Retinal pigment epithelial cell (primary cell): ENCODE data around the gene SLC25A17.

Experiments used
- DNase-seq: peaks from one replicate; pipeline ENCODE4 v3.0.0-alpha.2; 2010; ENCODE audit warnings: low read depth
- H3K4me3 ChIP-seq: 2 replicates; pipeline ENCODE4 v1.5.1; 2011; ENCODE audit warnings: mild to moderate bottlenecking, low read length, control low read depth, moderate library complexity
- TF ChIP-seq, protein P1 (sequence below): conservative IDR thresholded peaks from 2 replicates; pipeline ENCODE4 v1.5.1; 2011; ENCODE audit warnings: low read depth, low read length, control low read depth, inconsistent platforms

Gene SLC25A17

DNA sequence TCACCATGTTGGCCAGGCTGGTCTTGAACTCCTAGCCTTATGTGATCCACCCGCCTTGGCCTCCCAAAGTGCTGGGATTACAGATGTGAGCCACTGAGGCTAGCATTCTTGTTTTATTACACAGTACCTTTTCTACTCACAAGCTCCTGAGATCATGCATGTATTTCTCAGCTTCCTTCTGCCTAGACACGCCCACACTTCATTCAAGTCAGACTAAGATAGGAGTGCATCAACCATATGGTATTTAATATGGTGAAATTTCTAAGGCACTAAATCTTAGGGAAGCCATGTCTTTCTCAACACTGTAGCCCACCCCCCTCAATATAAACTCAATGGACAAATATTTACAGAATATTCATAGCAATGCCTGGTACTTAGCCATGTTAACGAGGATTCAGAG lies 62.1 kb downstream of the SLC25A17 start:
- H3K4me3 ChIP-seq, result no peak overlapping the region
- no peak for DNase-seq
- TF ChIP-seq, protein P1, sequence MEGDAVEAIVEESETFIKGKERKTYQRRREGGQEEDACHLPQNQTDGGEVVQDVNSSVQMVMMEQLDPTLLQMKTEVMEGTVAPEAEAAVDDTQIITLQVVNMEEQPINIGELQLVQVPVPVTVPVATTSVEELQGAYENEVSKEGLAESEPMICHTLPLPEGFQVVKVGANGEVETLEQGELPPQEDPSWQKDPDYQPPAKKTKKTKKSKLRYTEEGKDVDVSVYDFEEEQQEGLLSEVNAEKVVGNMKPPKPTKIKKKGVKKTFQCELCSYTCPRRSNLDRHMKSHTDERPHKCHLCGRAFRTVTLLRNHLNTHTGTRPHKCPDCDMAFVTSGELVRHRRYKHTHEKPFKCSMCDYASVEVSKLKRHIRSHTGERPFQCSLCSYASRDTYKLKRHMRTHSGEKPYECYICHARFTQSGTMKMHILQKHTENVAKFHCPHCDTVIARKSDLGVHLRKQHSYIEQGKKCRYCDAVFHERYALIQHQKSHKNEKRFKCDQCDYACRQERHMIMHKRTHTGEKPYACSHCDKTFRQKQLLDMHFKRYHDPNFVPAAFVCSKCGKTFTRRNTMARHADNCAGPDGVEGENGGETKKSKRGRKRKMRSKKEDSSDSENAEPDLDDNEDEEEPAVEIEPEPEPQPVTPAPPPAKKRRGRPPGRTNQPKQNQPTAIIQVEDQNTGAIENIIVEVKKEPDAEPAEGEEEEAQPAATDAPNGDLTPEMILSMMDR, result no peak

DNA sequence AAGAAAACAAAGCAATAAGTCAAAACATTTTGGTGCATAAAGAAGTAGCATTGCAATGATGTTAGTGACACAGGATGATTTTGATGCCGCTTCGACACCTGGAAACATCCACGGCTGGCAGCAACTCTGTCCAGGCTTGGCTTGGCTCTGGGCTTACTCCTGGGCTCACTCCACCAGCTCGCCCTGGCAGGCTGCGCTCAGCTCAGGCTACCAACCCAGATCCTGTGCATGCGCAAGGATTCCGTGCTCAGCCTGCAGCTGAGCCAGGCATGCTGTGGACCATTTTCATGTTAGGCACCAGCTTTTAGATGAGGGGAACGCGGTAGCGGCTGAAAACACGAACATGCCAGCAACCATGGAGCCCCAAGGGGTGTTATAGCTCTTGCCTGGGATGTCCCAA lies 66.0 kb downstream of the SLC25A17 start:
- DNase-seq, result no peak
- TF ChIP-seq, protein P1, result no peak

GRCh38 chr22:40751250-40751649 lies 67.9 kb downstream of the SLC25A17 start:
- H3K4me3 ChIP-seq, result no peak overlapping the region
- TF ChIP-seq, protein P1, result no peak
- DNase-seq, result no peak

More for the DNA sequence above, 66.0 kb downstream of the SLC25A17 start:
- H3K4me3 ChIP-seq, result no peak overlapping the region

GRCh38 chr22:40749829-40750228 lies 69.3 kb downstream of the SLC25A17 start:
- no peak for DNase-seq
- TF ChIP-seq, protein P1, result no peak
- H3K4me3 ChIP-seq, result no peak overlapping the region

DNA sequence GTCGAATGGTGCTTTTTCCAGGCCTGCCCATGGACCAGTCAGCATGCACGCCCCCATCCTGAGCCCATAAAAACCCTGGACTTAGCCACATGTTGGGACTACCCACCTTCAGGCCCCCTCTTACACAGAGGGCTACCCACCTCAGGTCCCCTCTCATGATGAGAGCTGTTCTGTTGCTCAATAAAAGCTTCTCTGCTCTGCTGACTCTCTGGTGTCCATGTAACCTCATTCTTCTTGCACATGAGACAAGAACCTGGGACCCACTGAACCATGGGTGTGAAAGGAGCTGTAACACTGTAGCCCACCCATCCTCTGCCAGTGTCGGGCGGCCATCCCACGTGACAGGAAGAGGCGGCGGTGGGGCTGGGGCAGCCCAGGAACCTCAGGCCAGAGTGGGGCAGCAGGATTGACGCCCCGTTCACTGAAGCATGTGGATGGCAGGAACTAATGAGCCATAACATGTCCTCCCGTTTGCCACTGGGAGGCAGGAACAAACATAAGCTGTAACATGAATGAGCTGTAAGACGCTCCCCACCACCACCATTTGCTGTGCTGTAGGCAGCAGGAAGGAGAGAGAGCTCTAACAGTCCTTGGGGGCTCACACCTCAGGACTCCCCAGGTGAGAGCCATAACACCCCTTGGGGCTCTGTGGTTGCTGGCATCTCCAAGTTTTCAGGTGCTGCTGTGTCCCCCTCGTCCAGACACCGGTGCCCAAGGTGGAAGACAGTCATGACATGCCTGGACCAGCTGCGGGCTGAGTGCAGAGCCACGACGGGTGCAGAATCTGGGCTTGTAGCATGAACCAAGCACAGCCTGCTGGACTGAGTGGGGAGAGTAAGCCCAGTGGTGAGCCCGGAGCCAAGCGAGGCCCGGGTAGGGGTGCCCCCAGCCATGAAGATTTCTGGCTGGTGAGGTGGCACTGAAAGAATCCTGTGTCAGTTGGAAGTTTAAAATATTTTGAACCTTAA lies 70.5 kb downstream of the SLC25A17 start:
- TF ChIP-seq, protein P1, result no peak
- DNase-seq, result no peak
- no peak overlapping the region for H3K4me3 ChIP-seq

- no peak overlapping the region for H3K4me3 ChIP-seq
- TF ChIP-seq, protein P1, result no peak
- DNase-seq, result no peak
Observed at GRCh38 chr22:40747361-40747760, 71.8 kb downstream of the SLC25A17 start.
